ENCODE measurements around the gene SCAPER. TPM values are rescaled to one million over a fixed set of nuclear protein-coding genes. Genes with fewer than 3 reads are reported as not detected.

Gene SCAPER, protein sequence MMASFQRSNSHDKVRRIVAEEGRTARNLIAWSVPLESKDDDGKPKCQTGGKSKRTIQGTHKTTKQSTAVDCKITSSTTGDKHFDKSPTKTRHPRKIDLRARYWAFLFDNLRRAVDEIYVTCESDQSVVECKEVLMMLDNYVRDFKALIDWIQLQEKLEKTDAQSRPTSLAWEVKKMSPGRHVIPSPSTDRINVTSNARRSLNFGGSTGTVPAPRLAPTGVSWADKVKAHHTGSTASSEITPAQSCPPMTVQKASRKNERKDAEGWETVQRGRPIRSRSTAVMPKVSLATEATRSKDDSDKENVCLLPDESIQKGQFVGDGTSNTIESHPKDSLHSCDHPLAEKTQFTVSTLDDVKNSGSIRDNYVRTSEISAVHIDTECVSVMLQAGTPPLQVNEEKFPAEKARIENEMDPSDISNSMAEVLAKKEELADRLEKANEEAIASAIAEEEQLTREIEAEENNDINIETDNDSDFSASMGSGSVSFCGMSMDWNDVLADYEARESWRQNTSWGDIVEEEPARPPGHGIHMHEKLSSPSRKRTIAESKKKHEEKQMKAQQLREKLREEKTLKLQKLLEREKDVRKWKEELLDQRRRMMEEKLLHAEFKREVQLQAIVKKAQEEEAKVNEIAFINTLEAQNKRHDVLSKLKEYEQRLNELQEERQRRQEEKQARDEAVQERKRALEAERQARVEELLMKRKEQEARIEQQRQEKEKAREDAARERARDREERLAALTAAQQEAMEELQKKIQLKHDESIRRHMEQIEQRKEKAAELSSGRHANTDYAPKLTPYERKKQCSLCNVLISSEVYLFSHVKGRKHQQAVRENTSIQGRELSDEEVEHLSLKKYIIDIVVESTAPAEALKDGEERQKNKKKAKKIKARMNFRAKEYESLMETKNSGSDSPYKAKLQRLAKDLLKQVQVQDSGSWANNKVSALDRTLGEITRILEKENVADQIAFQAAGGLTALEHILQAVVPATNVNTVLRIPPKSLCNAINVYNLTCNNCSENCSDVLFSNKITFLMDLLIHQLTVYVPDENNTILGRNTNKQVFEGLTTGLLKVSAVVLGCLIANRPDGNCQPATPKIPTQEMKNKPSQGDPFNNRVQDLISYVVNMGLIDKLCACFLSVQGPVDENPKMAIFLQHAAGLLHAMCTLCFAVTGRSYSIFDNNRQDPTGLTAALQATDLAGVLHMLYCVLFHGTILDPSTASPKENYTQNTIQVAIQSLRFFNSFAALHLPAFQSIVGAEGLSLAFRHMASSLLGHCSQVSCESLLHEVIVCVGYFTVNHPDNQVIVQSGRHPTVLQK (N-terminal part only)
- total RNA-seq, result 14.5 and 15.1 TPM in 2 replicates

DNA sequence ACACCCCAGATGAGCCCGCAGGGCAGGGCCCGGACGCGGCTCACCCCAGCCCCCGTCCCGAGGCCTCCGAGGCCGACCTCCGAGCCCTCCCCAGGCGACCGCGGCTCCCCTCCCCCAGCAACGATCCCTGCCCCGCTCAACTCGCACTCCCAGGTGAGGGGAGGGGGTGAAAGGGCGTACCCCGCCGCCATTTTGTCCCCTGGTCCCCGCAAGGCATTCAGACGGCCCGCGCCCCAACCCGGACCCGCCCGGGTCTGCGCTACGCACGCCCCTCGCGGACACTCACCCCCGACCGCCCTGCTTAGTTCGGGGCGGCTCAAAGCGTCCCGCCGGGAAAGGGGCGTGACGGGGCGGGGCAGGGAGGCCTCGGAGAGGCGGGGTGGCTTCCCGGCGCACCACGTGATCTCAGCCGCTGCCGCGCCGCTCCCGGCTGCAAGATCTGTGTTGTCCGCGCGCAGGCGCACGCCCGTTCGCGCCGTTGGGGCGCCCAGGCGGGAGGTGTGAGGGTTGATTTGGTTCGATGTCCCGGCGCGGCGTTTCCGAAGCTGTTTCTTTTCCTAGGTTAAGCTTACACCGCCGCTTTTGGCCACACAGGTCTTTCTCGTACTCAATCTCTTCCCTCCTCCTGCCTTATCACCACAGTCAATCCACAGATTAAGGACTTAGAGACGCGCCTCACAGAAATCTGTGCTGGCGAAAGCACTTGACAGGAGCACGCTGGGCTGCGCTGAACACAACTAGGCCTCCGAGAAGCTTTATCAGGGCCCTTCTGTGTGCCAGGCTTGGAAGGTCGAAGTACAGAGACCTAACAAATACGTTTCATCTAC, at the start of gene SCAPER:
TSS of gene SCAPER (minus strand) at position 328 of the 827 bp plus-strand sequence. CDS start 21,523 bp downstream, outside the sequence.

DNA sequence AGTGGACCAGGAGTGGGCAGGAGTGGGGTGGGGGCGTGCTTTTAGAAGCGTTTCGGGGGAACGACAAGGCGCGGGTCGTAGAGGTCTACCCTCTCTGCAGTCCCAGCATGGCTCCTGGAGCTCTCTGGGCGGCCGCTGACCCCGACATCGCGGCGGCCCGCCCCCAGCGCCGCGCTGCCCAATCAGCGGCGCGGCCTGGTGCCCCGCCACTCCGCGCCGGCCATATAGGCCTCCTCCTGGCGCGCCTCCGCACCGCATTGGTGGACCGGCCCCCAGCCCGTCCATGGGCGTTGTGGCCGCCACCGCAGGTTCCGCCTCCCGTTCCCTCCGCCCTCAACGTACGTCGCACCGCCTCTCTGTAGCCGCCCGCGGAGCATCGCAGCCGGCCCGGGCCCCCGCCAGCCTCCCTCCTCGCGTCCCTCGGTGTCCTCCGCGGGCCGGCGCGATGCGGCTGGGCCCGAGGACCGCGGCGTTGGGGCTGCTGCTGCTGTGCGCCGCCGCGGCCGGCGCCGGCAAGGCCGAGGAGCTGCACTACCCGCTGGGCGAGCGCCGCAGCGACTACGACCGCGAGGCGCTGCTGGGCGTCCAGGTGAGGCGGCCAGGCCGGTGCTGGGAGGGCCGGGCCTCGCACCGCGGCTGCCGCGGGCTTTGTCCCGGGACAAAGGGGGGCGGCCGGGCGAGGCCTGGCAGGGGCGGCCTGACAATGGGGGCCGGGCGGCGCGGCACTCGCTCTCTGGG, 26.4 kb upstream of the SCAPER start, which contains the start of gene RCN2:
TSS of gene RCN2 (plus strand) at position 353 of the 738 bp plus-strand sequence. CDS start at position 446, 93 bp downstream.

DNA sequence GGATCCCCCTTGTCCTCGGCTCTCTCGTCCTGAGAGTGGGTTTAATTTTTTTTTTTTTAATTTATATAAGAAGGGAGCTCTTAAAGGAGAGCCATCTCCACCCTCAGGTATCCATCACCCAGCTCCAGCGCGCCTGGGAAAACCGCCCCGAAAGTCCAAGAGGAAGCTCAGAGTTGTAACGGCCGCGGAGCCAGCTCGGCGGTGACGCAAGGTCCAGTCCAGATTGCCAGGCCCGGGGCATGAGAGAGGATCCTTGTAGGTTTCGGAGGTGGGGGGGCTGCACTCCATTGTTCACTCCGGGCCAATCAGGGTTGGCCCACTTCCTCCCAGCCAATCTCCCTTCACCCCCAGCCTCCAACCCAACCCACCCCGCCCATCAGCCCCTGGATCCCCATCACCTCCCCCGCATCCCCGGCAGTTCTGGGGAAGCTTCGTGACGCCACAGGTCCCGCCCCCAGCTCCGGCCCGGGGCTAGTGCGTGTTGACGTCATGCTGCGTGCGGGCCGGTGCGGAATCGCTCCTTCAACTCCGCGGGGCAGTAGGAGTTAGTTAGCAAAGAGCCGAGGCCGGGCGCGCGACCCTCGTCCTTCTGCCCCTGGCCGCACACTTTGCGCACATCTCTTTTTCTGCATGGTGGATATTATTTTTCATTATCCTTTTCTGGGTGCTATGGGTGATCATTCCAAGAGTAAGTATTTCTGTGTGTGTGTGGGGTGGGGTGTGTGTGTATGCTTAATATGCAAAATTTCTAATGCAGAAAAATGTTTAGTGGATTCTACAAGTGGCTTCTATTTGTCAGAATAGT, 568.7 kb downstream of the SCAPER start, which contains the start of gene ISL2:
TSS of gene ISL2 (plus strand) at position 520 of the 805 bp plus-strand sequence. CDS start at position 631, 111 bp downstream.

DNA sequence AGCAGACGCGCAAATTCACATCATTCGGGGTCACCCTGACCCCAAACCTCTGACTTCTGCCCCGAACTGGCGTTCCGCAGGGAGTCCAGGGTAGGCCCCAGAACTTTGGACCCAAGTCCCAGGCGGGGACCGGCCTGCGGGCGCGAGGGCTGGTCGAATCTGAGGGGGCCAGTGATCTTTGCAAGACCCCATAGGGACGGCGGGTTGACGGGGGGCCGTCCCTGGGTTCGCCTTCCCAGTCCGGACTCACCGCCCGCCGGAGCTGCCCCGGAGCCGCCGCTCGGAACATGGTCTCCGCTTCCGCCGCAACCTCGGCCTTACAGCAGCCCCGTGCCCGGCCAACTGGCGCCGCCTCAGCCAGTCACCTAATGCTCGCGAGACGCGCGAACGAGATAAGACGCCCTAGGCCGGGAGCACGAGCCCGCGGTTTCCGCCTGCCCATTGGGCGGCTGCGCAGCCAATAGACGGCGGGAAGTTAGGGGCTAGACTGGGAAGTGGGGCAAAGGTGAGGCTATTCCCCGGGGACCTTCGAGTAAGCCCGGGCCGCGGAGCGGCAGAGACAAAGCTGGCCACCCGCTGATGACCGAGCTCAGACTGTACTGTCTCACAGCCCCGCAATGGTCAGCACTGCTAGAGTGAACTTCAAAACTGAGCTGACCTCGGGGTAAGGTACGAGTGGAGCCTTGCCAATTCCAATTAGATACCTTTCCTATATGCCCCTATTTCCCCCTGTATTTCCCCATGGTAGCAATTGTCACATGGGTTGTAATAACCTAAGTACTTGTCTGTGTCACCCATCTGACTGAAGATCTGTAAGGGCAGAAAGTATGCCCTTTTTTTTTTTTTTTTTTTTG, 593.8 kb downstream of the SCAPER start, which contains the start of gene ETFA:
TSS of gene ETFA (minus strand) at position 370 of the 854 bp plus-strand sequence. CDS start at position 289, 81 bp downstream.

Small RNA genes lying within 50 kb of the gene (small RNA-seq; reads per million reads assigned to genes)
- gene AC090751.1 (not detected), gene MIR3713 (not detected)

Other genes with a start within 250 kb of the SCAPER start
- gene RCN2, start 26.4 kb upstream of the SCAPER start, total RNA-seq, result 82.2 and 85.5 TPM in 2 replicates
- 10.1 and 10.2 TPM in 2 replicates for gene PSTPIP1, start 89.8 kb upstream of the SCAPER start, total RNA-seq
- gene TSPAN3, start 165.8 kb upstream of the SCAPER start, total RNA-seq, result 324 and 371 TPM in 2 replicates